ENCODE measurements around the gene SLC9A3.
"Not testable (repeated sequence)": the region's sequence is repeated elsewhere in the genome, so short reads cannot be mapped to it uniquely, and the experiment has no call there.

Gene SLC9A3

GRCh38 chr5:566636-567309 is 42.5 kb upstream of the SLC9A3 start:
- TF ChIP-seq CTCF (IDR thresholded peaks at IDR 0.05; ENCODE audit: control extremely low read depth, extremely low read depth, low read depth, missing control alignments), result no peak
- no peak for DNase-seq (ENCODE audit: extremely low spot score)
- ChIA-PET POLR2A (no interaction called here), CTCF (no interaction called here)

- CTCF ChIA-PET, result no interaction called here
Measured at GRCh38 chr5:565782-566440, 41.7 kb upstream of the SLC9A3 start.

GRCh38 chr5:561408-561807 is 37.2 kb upstream of the SLC9A3 start:
- ChIA-PET POLR2A (no interaction called here), CTCF (no interaction called here)
- no peak for TF ChIP-seq CTCF (IDR thresholded peaks at IDR 0.05; ENCODE audit: control extremely low read depth, extremely low read depth, low read depth, missing control alignments)
- no peak for DNase-seq (ENCODE audit: extremely low spot score)

More at GRCh38 chr5:565782-566440, 41.7 kb upstream of the SLC9A3 start:
- TF ChIP-seq CTCF (IDR thresholded peaks at IDR 0.05; ENCODE audit: control extremely low read depth, extremely low read depth, low read depth, missing control alignments), result no peak
- POLR2A ChIA-PET, result no interaction called here
- DNase-seq (ENCODE audit: extremely low spot score), result no peak

- ChIA-PET CTCF (interaction anchor here (1.1 kb wide), 1 partner anchor 21 kb away, joined by 3 read pairs; no protein-coding TSS in a partner anchor), POLR2A (no interaction called here)
- no peak for TF ChIP-seq CTCF (IDR thresholded peaks at IDR 0.05; ENCODE audit: control extremely low read depth, extremely low read depth, low read depth, missing control alignments)
- DNase-seq (ENCODE audit: extremely low spot score), result no peak
Measured at GRCh38 chr5:560792-561166, 36.5 kb upstream of the SLC9A3 start.

- DNase-seq (ENCODE audit: extremely low spot score), result no peak
- ChIA-PET POLR2A (no interaction called here), CTCF (interaction anchor here (1.4 kb wide), 1 partner anchor 19 kb away, joined by 3 read pairs; no protein-coding TSS in a partner anchor)
- no peak for TF ChIP-seq CTCF (IDR thresholded peaks at IDR 0.05; ENCODE audit: control extremely low read depth, extremely low read depth, low read depth, missing control alignments)
Measured at GRCh38 chr5:558871-559503, 34.7 kb upstream of the SLC9A3 start.

GRCh38 chr5:558326-558725 is 34.1 kb upstream of the SLC9A3 start:
- TF ChIP-seq CTCF (IDR thresholded peaks at IDR 0.05; ENCODE audit: control extremely low read depth, extremely low read depth, low read depth, missing control alignments), result no peak
- POLR2A ChIA-PET, result no interaction called here
- CTCF ChIA-PET, result no interaction called here
- no peak for DNase-seq (ENCODE audit: extremely low spot score)

GRCh38 chr5:557917-558316 is 33.7 kb upstream of the SLC9A3 start:
- POLR2A ChIA-PET; DNase-seq (ENCODE audit: extremely low spot score); CTCF ChIA-PET: not testable (repeated sequence)
